HCT116 (cell line): ENCODE data around the gene ASS1.

Experiments used
- CEBPB ChIP-seq: IDR thresholded peaks from 2 replicates; pipeline ENCODE4 v1.6.1; 2012; ENCODE audit warnings: low read depth
- TF ChIP-seq, protein P1 (sequence below), 3 experiments: fragments of 200-600 bp in 1 of 3; sonication (generic) in 1 of 3; IDR thresholded peaks in 2 of 3; conservative IDR thresholded peaks in 1 of 3; 2 replicates each; pipeline ENCODE4 v1.5.1; 2012 to 2017; ENCODE audit warnings: low read depth in 2 of 3, low read length in 2 of 3, antibody characterized with exemption in 1 of 3, borderline replicate concordance in 1 of 3, control low read depth in 1 of 3, mild to moderate bottlenecking in 1 of 3, mixed read lengths in 1 of 3, mixed run types in 1 of 3, moderate library complexity in 1 of 3; ENCODE audit not compliant: insufficient read depth in 1 of 3

DNA sequence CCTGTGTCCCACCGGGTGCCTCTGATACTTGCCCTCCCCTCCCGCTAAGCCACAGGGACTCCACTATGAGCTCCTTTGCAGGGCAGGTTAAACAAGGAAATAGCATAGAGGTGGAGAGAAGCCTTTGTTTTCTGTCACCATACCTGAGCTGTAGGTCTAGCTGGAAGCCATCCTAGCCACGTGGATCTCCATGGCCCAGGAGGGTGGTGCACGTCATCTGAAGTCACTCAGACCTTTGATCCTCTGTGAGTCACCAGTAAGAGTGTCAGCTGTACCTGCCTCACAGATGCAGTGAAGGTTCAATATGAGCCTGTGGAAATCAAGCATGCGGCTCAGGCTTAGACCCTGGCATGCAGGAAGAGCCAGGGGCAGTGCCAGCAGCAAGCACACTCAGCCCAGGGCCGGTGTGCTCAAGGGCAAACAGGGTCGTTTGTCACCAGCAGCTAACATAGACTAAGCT, 55.1 kb downstream of the ASS1 start:
- TF ChIP-seq, protein P1, sequence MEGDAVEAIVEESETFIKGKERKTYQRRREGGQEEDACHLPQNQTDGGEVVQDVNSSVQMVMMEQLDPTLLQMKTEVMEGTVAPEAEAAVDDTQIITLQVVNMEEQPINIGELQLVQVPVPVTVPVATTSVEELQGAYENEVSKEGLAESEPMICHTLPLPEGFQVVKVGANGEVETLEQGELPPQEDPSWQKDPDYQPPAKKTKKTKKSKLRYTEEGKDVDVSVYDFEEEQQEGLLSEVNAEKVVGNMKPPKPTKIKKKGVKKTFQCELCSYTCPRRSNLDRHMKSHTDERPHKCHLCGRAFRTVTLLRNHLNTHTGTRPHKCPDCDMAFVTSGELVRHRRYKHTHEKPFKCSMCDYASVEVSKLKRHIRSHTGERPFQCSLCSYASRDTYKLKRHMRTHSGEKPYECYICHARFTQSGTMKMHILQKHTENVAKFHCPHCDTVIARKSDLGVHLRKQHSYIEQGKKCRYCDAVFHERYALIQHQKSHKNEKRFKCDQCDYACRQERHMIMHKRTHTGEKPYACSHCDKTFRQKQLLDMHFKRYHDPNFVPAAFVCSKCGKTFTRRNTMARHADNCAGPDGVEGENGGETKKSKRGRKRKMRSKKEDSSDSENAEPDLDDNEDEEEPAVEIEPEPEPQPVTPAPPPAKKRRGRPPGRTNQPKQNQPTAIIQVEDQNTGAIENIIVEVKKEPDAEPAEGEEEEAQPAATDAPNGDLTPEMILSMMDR (IDR thresholded peaks at IDR 0.05 in 2 of 3, conservative IDR thresholded peaks at IDR 0.05 in 1 of 3; ENCODE audit: borderline replicate concordance in 1 of 3, insufficient read depth in 1 of 3, low read depth in 2 of 3, low read length in 2 of 3), result no peak
- TF ChIP-seq CEBPB, result no peak
